K562 (cell line): Measurements from ENCODE around the gene ATP2A2. TPM values are rescaled to one million over a fixed set of nuclear protein-coding genes. Genes with fewer than 3 reads are reported as not detected.
A peak's percentile ranks its signal among the peaks of the same experiment; 100 is the strongest.

Experiments
- BCL6 ChIP-seq: fragments of 250-450 bp; sonication (Bioruptor Pico); IDR thresholded peaks from 2 replicates; pipeline ENCODE4 v1.4.0; 2020
- CBX3 ChIP-seq, 2 experiments: IDR thresholded peaks; 1 replicate in 1 of 2; 2 replicates in 1 of 2; pipeline ENCODE4 v1.6.1; 2012; ENCODE audit warnings: inconsistent platforms in 2 of 2, low read length in 2 of 2, borderline replicate concordance in 1 of 2, control low read depth in 1 of 2
- CREBBP ChIP-seq: IDR thresholded peaks from one replicate; pipeline ENCODE4 v1.6.1; 2012; ENCODE audit warnings: low read depth, mild to moderate bottlenecking, control low read depth, inconsistent platforms, low read length
- CREM ChIP-seq: IDR thresholded peaks from 2 replicates; pipeline ENCODE4 v1.6.1; 2014; ENCODE audit warnings: antibody characterized with exemption, low read depth
- E2F3 ChIP-seq: fragments of 250-450 bp; sonication (Bioruptor Pico); IDR thresholded peaks from 2 replicates; pipeline ENCODE4 v1.4.0; 2020; ENCODE audit warnings: mild to moderate bottlenecking
- ESRRB ChIP-seq: fragments of 250-450 bp; sonication (Bioruptor Pico); IDR thresholded peaks from 2 replicates; pipeline ENCODE4 v1.5.0; 2020; ENCODE audit warnings: mild to moderate bottlenecking, moderate library complexity, borderline replicate concordance
- MNT ChIP-seq, 2 experiments: fragments of 450-650 bp; conservative IDR thresholded peaks; 2 replicates each; pipeline ENCODE4 v1.6.1; 2017; ENCODE audit warnings: mild to moderate bottlenecking in 2 of 2, moderate library complexity in 2 of 2
- PBX2 ChIP-seq, 2 experiments: IDR thresholded peaks in 1 of 2; conservative IDR thresholded peaks in 1 of 2; 2 replicates each; pipeline ENCODE4 v1.6.1; 2016; ENCODE audit warnings: low read depth in 2 of 2, mild to moderate bottlenecking in 1 of 2, missing compliant biosample characterization in 1 of 2, missing genetic modification characterization in 1 of 2, moderate library complexity in 1 of 2
- RBM34 ChIP-seq: fragments of 200-400 bp; formaldehyde crosslinking; IDR thresholded peaks from 2 replicates; pipeline ENCODE4 v1.6.1; 2018; ENCODE audit warnings: low read length, borderline replicate concordance; ENCODE audit not compliant: insufficient read depth
- THAP7 ChIP-seq: fragments of 250-450 bp; sonication (Bioruptor Pico); IDR thresholded peaks from 2 replicates; pipeline ENCODE4 v1.5.0; 2021
- TSHZ1 ChIP-seq: fragments of 250-450 bp; sonication (Bioruptor Pico); IDR thresholded peaks from 2 replicates; pipeline ENCODE4 v1.4.0; 2020; ENCODE audit warnings: mild to moderate bottlenecking, moderate library complexity
- ZC3H11A ChIP-seq: IDR thresholded peaks from 2 replicates; pipeline ENCODE4 v1.6.1; 2012; ENCODE audit warnings: low read depth, low read length, improper control_type of control experiment
- ZNF561 ChIP-seq: fragments of 450-650 bp; formaldehyde crosslinking; conservative IDR thresholded peaks from 2 replicates; pipeline ENCODE4 v1.4.0; 2020; ENCODE audit warnings: mild to moderate bottlenecking, moderate library complexity
- polyA plus RNA-seq, 8 experiments: library from polyadenylated mRNA; depleted of rRNA in 4 of 8; stranded (reverse) in 5 of 8; unstranded in 3 of 8; fragments of >200 nt; fragmentation: Nextera tagmentation in 2 of 8; fragmentation: Illumina TruSeq in 1 of 8; extraction: Ambion mirVana in 2 of 8; extraction: Trizol in 1 of 8; gene quantifications; 2 replicates each; pipeline versions ENCODE4 v1.2.1 to v1.2.3, GENCODE V29; 2011 to 2014; ENCODE audit warnings: inconsistent platforms in 1 of 8, missing spikeins in 1 of 8
- total RNA-seq, 7 experiments: library from RNA; depleted of rRNA in 6 of 7; stranded (reverse); fragments of >200 nt in 6 of 7; fragmentation: Illumina TruSeq in 2 of 7; extraction: Trizol in 2 of 7; gene quantifications; 2 replicates each; pipeline versions ENCODE4 v1.2.1 to v1.2.3, GENCODE V29; 2011 to 2021; ENCODE audit warnings: low replicate concordance in 1 of 7

Gene ATP2A2
- total and polyA plus RNA-seq, 9 of the 15 experiments (the other 6 are each of a cell fraction or from before 2014, with no cell fraction given) = 5.2 to 205 (median 51.6) TPM

GRCh38 chr12:110281549-110282299, 677 bp downstream of the ATP2A2 start (continued):
- no peak; a peak in 1 of 4 replicates for TF ChIP-seq MNT (conservative IDR thresholded peaks at IDR 0.05)
- no peak for TF ChIP-seq RBM34
- TF ChIP-seq CREBBP = no peak
- TF ChIP-seq ZC3H11A = no peak
- TF ChIP-seq TSHZ1 (CRISPR knock-in tag) = no peak
- TF ChIP-seq PBX2 (CRISPR knock-in tag; IDR thresholded peaks at IDR 0.05; ENCODE audit: low read depth) = no peak
- TF ChIP-seq PBX2 (tag; conservative IDR thresholded peaks at IDR 0.05; ENCODE audit: low read depth) = no peak
- 0 out of 2 replicates have a peak, but pooled peaks have one; percentile 45 for TF ChIP-seq E2F3 (CRISPR knock-in tag)
- no peak for TF ChIP-seq BCL6 (CRISPR knock-in tag)
- TF ChIP-seq ZNF561 (CRISPR knock-in tag) = no peak
- no peak for TF ChIP-seq ESRRB
- TF ChIP-seq CREM = no peak
- TF ChIP-seq CBX3 (IDR thresholded peaks at IDR 0.05; ENCODE audit: borderline replicate concordance in 1 of 2, low read length in 2 of 2) = no peak
- no peak for TF ChIP-seq THAP7 (CRISPR knock-in tag)
